8988T (cell line): ENCODE data around the gene TBXAS1.

Source experiments
- DNase-seq: peaks from one replicate; pipeline ENCODE4 v3.0.0; 2011

TBXAS1 gene

DNA sequence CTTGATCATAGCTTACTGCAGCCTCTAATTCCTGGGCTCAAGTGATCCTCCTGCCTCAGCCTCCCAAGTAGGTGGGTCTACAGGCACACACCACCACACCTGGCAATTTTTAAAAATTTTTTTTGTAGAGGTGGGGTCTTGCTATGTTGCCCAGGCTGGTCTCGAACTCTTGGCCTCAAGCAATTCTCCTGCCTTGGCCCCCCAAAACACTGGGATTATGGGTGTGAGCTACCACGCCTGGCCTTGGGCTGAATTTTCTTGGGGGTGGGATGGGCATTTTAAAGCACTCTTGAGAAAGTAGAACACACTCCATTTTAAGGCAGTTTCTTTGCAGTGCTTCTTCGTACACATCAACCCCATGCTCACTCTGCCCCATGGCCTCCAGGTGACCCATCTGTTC, 28.7 kb downstream of the TBXAS1 start:
- DNase-seq: no peak

GRCh38 chr7:139860090-139860775, 31.2 kb downstream of the TBXAS1 start:
- DNase-seq: no peak

GRCh38 chr7:139861803-139862202, 32.7 kb downstream of the TBXAS1 start:
- DNase-seq: no peak

DNA sequence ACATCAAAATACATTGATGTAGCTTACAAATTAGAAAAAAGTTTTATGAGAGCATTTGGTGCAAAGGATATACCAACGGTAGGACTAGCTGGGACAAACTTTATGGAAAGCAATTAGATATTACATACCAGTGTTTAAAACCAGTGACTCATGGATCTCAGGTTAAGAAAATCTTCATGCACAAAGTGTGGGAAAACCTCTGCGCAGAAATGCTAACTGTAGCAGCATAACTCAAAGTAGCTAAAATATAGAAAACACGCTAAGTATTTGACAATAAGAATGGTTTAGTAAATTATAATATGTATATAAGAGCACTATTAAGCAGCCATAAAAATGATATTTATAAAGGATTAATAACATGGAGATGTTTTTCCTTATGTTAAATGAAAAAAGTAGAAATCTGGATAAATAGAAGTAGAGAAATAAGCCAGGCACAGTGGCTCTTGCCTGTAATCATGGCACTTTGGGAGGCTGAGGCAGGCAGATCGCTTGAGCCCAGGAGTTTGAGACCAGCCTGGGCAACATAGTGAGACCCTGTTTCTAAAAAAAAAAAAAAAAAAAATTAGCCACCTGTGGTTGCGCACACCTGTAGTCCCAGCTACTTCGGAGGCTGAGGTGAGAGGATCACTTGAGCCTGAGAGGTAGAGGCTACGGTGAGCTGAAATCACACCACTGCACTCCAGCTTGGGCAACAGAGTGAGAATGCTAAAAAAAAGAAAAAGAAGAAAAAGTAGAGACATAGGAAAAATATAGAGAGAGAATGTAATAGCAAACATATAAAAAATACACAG, 37.2 kb downstream of the TBXAS1 start:
- DNase-seq: no peak

DNA sequence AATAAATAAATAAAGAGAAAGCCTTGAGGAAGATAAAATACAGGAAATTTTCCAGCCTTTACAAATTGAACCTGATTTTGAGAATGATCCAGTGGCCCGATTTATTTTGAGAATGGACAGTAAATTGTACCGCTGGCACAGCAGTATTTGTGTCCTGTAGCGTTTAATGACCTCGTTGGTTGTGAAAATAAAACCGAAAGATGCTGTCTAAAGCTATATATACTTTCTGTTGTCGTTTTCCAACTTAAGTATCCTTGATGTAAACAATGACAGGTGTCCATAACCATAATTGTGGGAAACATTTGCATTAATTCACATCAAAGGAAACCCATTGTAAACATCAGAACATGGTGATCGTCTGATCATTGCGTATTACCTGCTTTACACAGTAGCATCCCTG, 38.8 kb downstream of the TBXAS1 start:
- DNase-seq: no peak

DNA sequence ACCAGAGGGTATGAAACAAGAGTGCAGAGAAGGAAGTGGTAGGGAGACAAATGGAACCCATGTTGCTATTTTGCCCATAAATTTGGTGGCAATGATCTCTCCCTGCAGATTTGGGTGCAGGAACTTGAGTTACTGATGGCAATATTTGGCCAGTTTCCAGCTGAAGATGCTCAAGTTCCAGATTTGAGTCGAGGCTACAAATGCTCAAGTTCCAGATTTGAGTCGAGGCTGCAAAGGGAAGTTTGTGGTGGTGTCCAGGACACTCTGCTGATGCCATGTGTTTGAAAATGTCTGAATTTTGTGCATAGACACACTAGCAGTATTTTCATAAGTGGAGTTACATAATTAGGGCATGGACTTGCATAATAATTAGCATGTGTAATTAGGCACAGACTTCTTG, 40.8 kb downstream of the TBXAS1 start:
- DNase-seq: no peak

DNA sequence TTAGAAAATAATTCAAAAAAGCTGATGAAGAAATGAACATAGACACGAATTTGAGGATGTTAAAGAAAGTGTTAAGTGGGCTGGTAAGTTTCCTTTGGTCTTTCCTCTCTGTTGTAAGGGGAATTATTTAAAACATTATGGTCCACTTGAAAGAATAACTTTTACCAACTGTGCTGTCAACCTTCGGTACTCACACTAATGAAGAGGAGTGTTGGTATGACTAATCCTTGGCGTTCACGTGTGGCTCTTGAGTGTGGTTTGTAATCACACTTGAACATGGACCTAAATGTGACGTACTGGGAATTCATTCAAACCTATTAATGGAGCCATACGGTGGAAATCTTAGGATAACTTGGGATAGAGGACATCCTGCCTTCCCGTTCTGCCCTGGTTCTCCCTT, 41.3 kb downstream of the TBXAS1 start:
- DNase-seq: no peak

GRCh38 chr7:139871331-139871730, 42.3 kb downstream of the TBXAS1 start:
- DNase-seq: no peak

GRCh38 chr7:139871820-139872219, 42.8 kb downstream of the TBXAS1 start:
- DNase-seq: no peak

DNA sequence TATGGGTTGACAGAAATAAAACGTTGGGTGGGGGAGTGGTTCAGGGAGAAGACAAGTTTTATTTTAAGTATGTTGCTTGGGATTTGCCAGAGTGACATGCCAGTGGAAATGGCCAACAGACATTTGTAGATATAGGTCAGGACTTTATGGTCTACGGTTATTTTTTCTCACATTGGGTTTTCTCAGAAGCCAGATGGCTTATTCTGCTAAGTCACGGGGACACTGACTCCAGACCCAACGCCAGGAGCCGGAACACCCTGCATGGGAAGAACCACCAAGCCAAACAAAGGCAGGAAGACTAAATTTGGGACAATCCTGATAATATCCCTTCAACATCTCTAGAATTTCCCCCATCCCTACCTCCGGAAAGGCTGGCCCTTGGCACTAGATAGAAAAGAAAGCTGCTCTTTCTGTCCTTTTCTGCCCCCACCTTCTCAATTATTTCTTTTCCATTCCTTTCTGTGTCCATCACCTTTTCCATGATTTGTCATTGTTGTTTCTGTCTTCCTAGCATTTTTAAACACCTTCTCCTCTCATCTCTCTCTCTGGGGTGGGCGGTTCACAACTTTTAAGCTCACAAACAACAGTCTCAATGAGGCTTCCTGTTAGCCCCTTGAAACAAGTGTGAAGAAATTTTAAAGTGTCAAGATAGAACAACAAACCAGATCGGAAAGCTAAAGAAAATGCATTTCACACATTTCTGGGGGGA, 44.7 kb downstream of the TBXAS1 start:
- DNase-seq: no peak

GRCh38 chr7:139874302-139874629, 45.2 kb downstream of the TBXAS1 start:
- DNase-seq: no peak

GRCh38 chr7:139875821-139876241, 46.8 kb downstream of the TBXAS1 start:
- DNase-seq: no peak

GRCh38 chr7:139876622-139877283, 47.7 kb downstream of the TBXAS1 start:
- no peak for DNase-seq

DNA sequence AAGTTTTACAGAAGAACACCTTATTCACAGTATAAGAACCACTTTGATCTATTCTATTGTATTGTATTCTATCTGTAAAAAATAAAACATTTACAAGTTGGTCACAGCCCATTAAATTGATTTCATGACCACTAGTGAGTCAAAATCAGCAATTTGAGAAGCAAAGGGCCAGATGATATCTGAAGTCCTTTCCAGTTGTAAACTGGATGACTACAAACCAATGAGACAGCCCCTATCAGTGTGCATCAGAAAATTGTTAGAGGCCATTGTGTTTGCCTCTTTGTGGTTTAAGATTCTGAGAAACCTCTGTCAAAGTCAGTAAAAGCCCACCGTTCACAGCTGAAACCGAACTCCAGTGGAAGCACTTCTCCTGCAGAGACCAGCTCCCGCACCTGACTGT, 54.8 kb downstream of the TBXAS1 start:
- no peak for DNase-seq

DNA sequence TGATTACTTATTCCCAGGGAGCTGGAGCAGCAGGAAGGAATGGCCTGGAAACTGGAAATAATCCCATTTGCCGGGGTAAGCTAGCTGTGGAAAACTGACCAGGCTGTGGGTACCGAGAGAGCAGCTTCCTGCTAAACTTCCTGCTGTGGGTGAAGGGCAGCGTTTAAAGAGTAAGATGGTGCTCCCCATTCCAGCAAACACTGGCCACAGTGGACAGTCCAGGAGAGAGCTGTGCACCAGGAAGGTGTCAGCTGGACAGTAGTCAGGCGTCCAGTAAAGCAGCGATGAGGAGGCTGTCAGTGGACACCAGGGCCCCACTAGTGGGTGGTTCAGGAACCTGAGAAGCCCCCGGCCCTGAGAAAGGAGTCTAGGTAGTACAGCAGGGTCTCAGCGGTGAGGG, 55.4 kb downstream of the TBXAS1 start:
- no peak for DNase-seq

DNA sequence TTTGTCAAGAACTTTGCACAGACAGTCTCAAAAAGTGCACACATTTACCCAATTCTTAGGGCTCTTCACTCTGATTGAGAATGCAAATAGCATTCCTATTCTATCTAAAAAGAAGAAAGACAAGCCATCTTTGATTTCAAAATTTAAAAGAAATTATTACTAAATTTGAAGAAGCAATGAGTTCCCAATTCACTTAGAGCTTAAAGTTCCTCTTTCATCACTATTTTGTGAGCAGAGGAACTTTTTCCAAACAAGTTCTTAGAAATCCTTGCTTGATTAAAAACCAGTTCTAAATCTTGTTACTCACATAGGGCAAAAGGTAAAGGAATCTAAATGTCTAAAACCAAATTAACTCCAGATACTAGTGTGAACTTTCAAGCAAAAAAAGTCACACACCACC, 56.4 kb downstream of the TBXAS1 start:
- no peak for DNase-seq

DNA sequence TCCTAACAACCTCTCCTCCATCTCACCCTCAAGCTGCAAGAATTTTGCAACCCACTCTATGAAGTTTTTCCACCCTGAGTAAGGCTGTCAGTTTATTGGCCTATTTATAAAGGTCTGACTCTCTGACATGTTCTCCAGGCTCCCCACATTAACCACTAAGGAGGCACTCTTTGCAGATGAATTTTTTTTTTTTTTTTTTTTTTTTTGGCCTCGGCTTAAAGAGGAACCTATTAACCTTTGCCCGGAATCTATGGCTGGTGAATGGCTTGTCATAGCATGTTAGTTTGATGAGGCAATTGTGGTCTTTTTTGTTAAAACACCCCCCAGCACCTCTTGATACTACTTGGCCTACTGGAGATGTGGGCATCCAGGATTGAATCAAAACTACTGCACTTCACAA, 57.1 kb downstream of the TBXAS1 start:
- no peak for DNase-seq

- DNase-seq: no peak
These were observed 57.8 kb downstream of the TBXAS1 start for GRCh38 chr7:139886899-139887298.

- no peak for DNase-seq
These were observed 59.0 kb downstream of the TBXAS1 start for GRCh38 chr7:139887992-139888481.

DNA sequence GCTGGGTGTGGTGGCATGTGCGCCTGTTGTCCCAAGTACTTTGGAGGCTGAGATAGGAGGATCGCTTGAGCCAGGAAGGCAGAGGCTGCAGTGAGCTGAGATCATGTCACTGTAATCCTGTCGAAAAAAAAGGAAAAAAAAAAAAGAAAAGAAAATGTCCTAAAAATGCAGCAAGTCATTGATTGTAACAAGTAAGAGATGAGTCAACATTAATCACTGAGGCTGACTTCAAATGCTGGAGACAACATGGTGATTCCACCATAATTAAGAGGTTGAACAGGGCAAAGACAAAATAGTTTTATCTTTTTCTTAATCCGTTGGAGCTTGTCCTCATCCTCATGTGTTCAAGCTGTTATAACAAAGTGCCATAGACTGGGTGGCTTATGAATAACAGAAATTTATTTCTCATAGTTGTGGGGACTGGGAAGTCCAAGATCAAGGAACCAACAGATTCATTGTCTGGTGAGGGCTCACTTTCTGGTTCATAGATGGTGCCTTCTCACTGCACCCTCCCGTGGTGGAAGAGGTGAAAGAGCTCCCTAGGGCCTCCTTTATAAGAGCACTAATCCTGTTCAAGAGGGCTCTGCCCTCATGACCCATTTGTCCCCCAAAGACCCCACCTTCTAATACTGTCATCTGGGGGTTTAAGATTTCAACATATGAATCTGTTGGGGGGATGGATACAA, 60.3 kb downstream of the TBXAS1 start:
- DNase-seq: no peak

DNA sequence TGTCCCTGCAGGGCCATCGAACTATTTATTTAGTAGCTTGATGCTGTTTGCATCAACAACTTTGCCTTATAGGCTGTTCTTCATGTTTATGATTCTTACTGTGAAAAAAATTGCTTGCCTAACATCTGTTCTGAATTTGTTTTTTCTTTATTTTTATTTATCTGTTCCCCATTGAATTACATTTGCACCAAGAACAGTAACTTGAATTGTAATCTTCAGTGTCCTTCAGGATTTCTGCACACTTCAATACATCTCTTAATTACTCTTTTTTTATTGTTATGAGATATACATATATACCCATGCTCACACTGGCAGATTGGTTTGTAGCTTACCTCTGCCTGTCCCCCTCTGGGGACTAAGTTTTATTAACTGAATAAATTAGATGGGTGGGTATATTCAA, 64.4 kb downstream of the TBXAS1 start:
- no peak for DNase-seq

- DNase-seq: no peak
These were observed 64.9 kb downstream of the TBXAS1 start for GRCh38 chr7:139893999-139894398.
